Measurements from ENCODE around the gene TNPO2.

The TNPO2 gene

GRCh38 chr19:12723641-12724426, at the start of gene TNPO2:
TSS of gene TNPO2 (minus strand) at chr19:12723932. CDS start at chr19:12720977, 2,955 bp downstream.
- Histone ChIP-seq H3K36me3 (ENCODE audit: control insufficient read depth, insufficient read depth, low read length) (peaks cover 4% of the 10 kb centered on the region), H3K4me3 (ENCODE audit: low read depth, low read length) (peak within 1 kb of the TSS; percentile 84), H3K27me3 (ENCODE audit: control insufficient read depth, insufficient read depth, low read length) (no peaks in the 10 kb centered on the region), H3K4me1 (ENCODE audit: control insufficient read depth, insufficient read depth, low read length) (peaks cover 5% of the 10 kb centered on the region), H3K9me3 (ENCODE audit: control insufficient read depth, insufficient read depth, low read length) (no peaks in the 10 kb centered on the region), H3K9ac (ENCODE audit: low read depth, low read length) (peak within 1 kb of the TSS; percentile 66)

GRCh38 chr19:12772323-12772722, 48.6 kb upstream of the TNPO2 start:
- Histone ChIP-seq H3K36me3 (ENCODE audit: control insufficient read depth, insufficient read depth, low read length) (peaks cover 3% of the 10 kb centered on the region), H3K4me3 (ENCODE audit: low read depth, low read length) (no peak overlapping the region), H3K4me1 (ENCODE audit: control insufficient read depth, insufficient read depth, low read length) (no peaks in the 10 kb centered on the region), H3K9me3 (ENCODE audit: control insufficient read depth, insufficient read depth, low read length) (no peaks in the 10 kb centered on the region), H3K9ac (ENCODE audit: low read depth, low read length) (no peak overlapping the region), H3K27me3 (ENCODE audit: control insufficient read depth, insufficient read depth, low read length) (no peaks in the 10 kb centered on the region)

GRCh38 chr19:12770922-12771321, 47.2 kb upstream of the TNPO2 start:
- Histone ChIP-seq H3K9me3 (ENCODE audit: control insufficient read depth, insufficient read depth, low read length) (no peaks in the 10 kb centered on the region), H3K36me3 (ENCODE audit: control insufficient read depth, insufficient read depth, low read length) (peaks cover 3% of the 10 kb centered on the region)

GRCh38 chr19:12769689-12770088, 46.0 kb upstream of the TNPO2 start:
- Histone ChIP-seq H3K36me3 (ENCODE audit: control insufficient read depth, insufficient read depth, low read length) (peaks cover 4% of the 10 kb centered on the region), H3K4me3 (ENCODE audit: low read depth, low read length) (peak overlapping the region; percentile 43), H3K4me1 (ENCODE audit: control insufficient read depth, insufficient read depth, low read length) (no peaks in the 10 kb centered on the region), H3K9ac (ENCODE audit: low read depth, low read length) (no peak overlapping the region), H3K9me3 (ENCODE audit: control insufficient read depth, insufficient read depth, low read length) (no peaks in the 10 kb centered on the region), H3K27me3 (ENCODE audit: control insufficient read depth, insufficient read depth, low read length) (no peaks in the 10 kb centered on the region)

More at GRCh38 chr19:12770922-12771321, 47.2 kb upstream of the TNPO2 start:
- Histone ChIP-seq H3K27me3 (ENCODE audit: control insufficient read depth, insufficient read depth, low read length) (no peaks in the 10 kb centered on the region), H3K4me1 (ENCODE audit: control insufficient read depth, insufficient read depth, low read length) (no peaks in the 10 kb centered on the region), H3K9ac (ENCODE audit: low read depth, low read length) (no peak overlapping the region), H3K4me3 (ENCODE audit: low read depth, low read length) (no peak overlapping the region)

GRCh38 chr19:12767666-12768065, 43.9 kb upstream of the TNPO2 start:
- Histone ChIP-seq H3K4me3 (ENCODE audit: low read depth, low read length) (no peak overlapping the region), H3K9ac (ENCODE audit: low read depth, low read length) (no peak overlapping the region), H3K27me3 (ENCODE audit: control insufficient read depth, insufficient read depth, low read length) (no peaks in the 10 kb centered on the region), H3K36me3 (ENCODE audit: control insufficient read depth, insufficient read depth, low read length) (peaks cover 13% of the 10 kb centered on the region), H3K4me1 (ENCODE audit: control insufficient read depth, insufficient read depth, low read length) (no peaks in the 10 kb centered on the region), H3K9me3 (ENCODE audit: control insufficient read depth, insufficient read depth, low read length) (no peaks in the 10 kb centered on the region)

GRCh38 chr19:12767150-12767549, 43.4 kb upstream of the TNPO2 start:
- no peaks in the 10 kb centered on the region for H3K4me1 ChIP-seq (ENCODE audit: control insufficient read depth, insufficient read depth, low read length)
- no peak overlapping the region for H3K4me3 ChIP-seq (ENCODE audit: low read depth, low read length)
- H3K27me3 ChIP-seq (ENCODE audit: control insufficient read depth, insufficient read depth, low read length), result no peaks in the 10 kb centered on the region
- H3K9ac ChIP-seq (ENCODE audit: low read depth, low read length), result no peak overlapping the region
- no peaks in the 10 kb centered on the region for H3K9me3 ChIP-seq (ENCODE audit: control insufficient read depth, insufficient read depth, low read length)
- peaks cover 13% of the 10 kb centered on the region for H3K36me3 ChIP-seq (ENCODE audit: control insufficient read depth, insufficient read depth, low read length)

- H3K36me3 ChIP-seq (ENCODE audit: control insufficient read depth, insufficient read depth, low read length), result peaks cover 13% of the 10 kb centered on the region
- no peaks in the 10 kb centered on the region for H3K4me1 ChIP-seq (ENCODE audit: control insufficient read depth, insufficient read depth, low read length)
- H3K4me3 ChIP-seq (ENCODE audit: low read depth, low read length), result peak overlapping the region; percentile 71
- H3K27me3 ChIP-seq (ENCODE audit: control insufficient read depth, insufficient read depth, low read length), result no peaks in the 10 kb centered on the region
- H3K9ac ChIP-seq (ENCODE audit: low read depth, low read length), result peak overlapping the region; percentile 81
- H3K9me3 ChIP-seq (ENCODE audit: control insufficient read depth, insufficient read depth, low read length), result no peaks in the 10 kb centered on the region
Measured at GRCh38 chr19:12766051-12766521, 42.4 kb upstream of the TNPO2 start.

GRCh38 chr19:12764698-12765097, 41.0 kb upstream of the TNPO2 start:
- H3K4me3 ChIP-seq (ENCODE audit: low read depth, low read length), result no peak overlapping the region
- H3K9ac ChIP-seq (ENCODE audit: low read depth, low read length), result no peak overlapping the region

GRCh38 chr19:12763100-12763499, 39.4 kb upstream of the TNPO2 start:
- H3K27me3 ChIP-seq (ENCODE audit: control insufficient read depth, insufficient read depth, low read length), result no peaks in the 10 kb centered on the region
- H3K4me1 ChIP-seq (ENCODE audit: control insufficient read depth, insufficient read depth, low read length), result no peaks in the 10 kb centered on the region
- peaks cover 13% of the 10 kb centered on the region for H3K36me3 ChIP-seq (ENCODE audit: control insufficient read depth, insufficient read depth, low read length)
- H3K9me3 ChIP-seq (ENCODE audit: control insufficient read depth, insufficient read depth, low read length), result no peaks in the 10 kb centered on the region
- no peak overlapping the region for H3K4me3 ChIP-seq (ENCODE audit: low read depth, low read length)
- H3K9ac ChIP-seq (ENCODE audit: low read depth, low read length), result no peak overlapping the region

More at GRCh38 chr19:12764698-12765097, 41.0 kb upstream of the TNPO2 start:
- Histone ChIP-seq H3K4me1 (ENCODE audit: control insufficient read depth, insufficient read depth, low read length) (no peaks in the 10 kb centered on the region), H3K9me3 (ENCODE audit: control insufficient read depth, insufficient read depth, low read length) (no peaks in the 10 kb centered on the region), H3K36me3 (ENCODE audit: control insufficient read depth, insufficient read depth, low read length) (peaks cover 13% of the 10 kb centered on the region), H3K27me3 (ENCODE audit: control insufficient read depth, insufficient read depth, low read length) (no peaks in the 10 kb centered on the region)

GRCh38 chr19:12759686-12760085, 36.0 kb upstream of the TNPO2 start:
- Histone ChIP-seq H3K9ac (ENCODE audit: low read depth, low read length) (no peak overlapping the region), H3K27me3 (ENCODE audit: control insufficient read depth, insufficient read depth, low read length) (no peaks in the 10 kb centered on the region), H3K36me3 (ENCODE audit: control insufficient read depth, insufficient read depth, low read length) (peaks cover 11% of the 10 kb centered on the region), H3K4me1 (ENCODE audit: control insufficient read depth, insufficient read depth, low read length) (no peaks in the 10 kb centered on the region), H3K9me3 (ENCODE audit: control insufficient read depth, insufficient read depth, low read length) (no peaks in the 10 kb centered on the region), H3K4me3 (ENCODE audit: low read depth, low read length) (no peak overlapping the region)

GRCh38 chr19:12757544-12758274, 34.0 kb upstream of the TNPO2 start:
- no peaks in the 10 kb centered on the region for H3K36me3 ChIP-seq (ENCODE audit: control insufficient read depth, insufficient read depth, low read length)
- peaks cover 7% of the 10 kb centered on the region for H3K27me3 ChIP-seq (ENCODE audit: control insufficient read depth, insufficient read depth, low read length)
- no peaks in the 10 kb centered on the region for H3K4me1 ChIP-seq (ENCODE audit: control insufficient read depth, insufficient read depth, low read length)
- H3K9me3 ChIP-seq (ENCODE audit: control insufficient read depth, insufficient read depth, low read length), result no peaks in the 10 kb centered on the region
- no peak overlapping the region for H3K9ac ChIP-seq (ENCODE audit: low read depth, low read length)
- H3K4me3 ChIP-seq (ENCODE audit: low read depth, low read length), result peak overlapping the region; percentile 67
